ENCODE measurements around the gene CSF3. TPM values are rescaled to one million over a fixed set of nuclear protein-coding genes. Genes with fewer than 3 reads are reported as not detected.

The CSF3 gene
- total RNA-seq, 1 experiment from 2014 or later = not detected

- no peaks in the 10 kb centered on the region for H3K9me3 ChIP-seq (ENCODE audit: control insufficient read depth, insufficient read depth, low read depth, low read length)
- no peaks in the 10 kb centered on the region for H3K27me3 ChIP-seq (ENCODE audit: control insufficient read depth, insufficient read depth, low read length)
- H3K4me1 ChIP-seq (ENCODE audit: control insufficient read depth, insufficient read depth, low read length) = no peaks in the 10 kb centered on the region
- H3K36me3 ChIP-seq (ENCODE audit: control insufficient read depth, insufficient read depth, low read length) = peaks cover 3% of the 10 kb centered on the region; the same call in 1 of the 2 replicates
- no peak overlapping the region for H3K27ac ChIP-seq (ENCODE audit: low read length)
- ATAC-seq (no peak), DNase-seq (ENCODE audit: low read depth, low spot score) (no peak)
- in situ Hi-C loops (cut with HindIII; ENCODE audit: low pct_unique_long_range_greater_than_20kb, low sequenced_read_pairs) = no loop called here
- POLR2A ChIA-PET = no interaction called here
- TF ChIP-seq POLR2AphosphoS5 (IDR thresholded peaks at IDR 0.05; ENCODE audit: low read depth, low read length) (no peak), SIN3A (IDR thresholded peaks at IDR 0.05; ENCODE audit: borderline replicate concordance, insufficient read depth, low read depth, low read length) (no peak), CTCF (IDR thresholded peaks at IDR 0.05) (no peak), TCF7L2 (IDR thresholded peaks at IDR 0.05; ENCODE audit: low read depth, low read length) (no peak), REST (IDR thresholded peaks at IDR 0.05; ENCODE audit: insufficient read depth in 1 of 2, low read depth in 2 of 2, low read length in 1 of 2) (no peak)
- intact Hi-C loops (cut with micrococcal nuclease; ENCODE audit: unreplicated experiment) = no loop called here
- no peak overlapping the region for H3K4me3 ChIP-seq (ENCODE audit: low read depth in 2 of 2, low read length in 2 of 2)
- CTCF ChIA-PET = no interaction called here
- BruUV-seq (replicated peaks) = no TSS peak
These were observed 18.1 kb downstream of the CSF3 start for GRCh38 chr17:40033339-40033738.

- no TSS peak for BruUV-seq (replicated peaks)
- intact Hi-C loops (cut with micrococcal nuclease; ENCODE audit: unreplicated experiment) = no loop called here
- ATAC-seq = no peak
- Histone ChIP-seq H3K4me3 (ENCODE audit: low read depth in 2 of 2, low read length in 2 of 2) (no peak overlapping the region), H3K9me3 (ENCODE audit: control insufficient read depth, insufficient read depth, low read depth, low read length) (no peaks in the 10 kb centered on the region), H3K27ac (ENCODE audit: low read length) (no peak overlapping the region), H3K4me1 (ENCODE audit: control insufficient read depth, insufficient read depth, low read length) (peaks cover 8% of the 10 kb centered on the region; the same call in 1 of the 2 replicates), H3K36me3 (ENCODE audit: control insufficient read depth, insufficient read depth, low read length) (peaks cover 3% of the 10 kb centered on the region; the same call in 1 of the 2 replicates), H3K27me3 (ENCODE audit: control insufficient read depth, insufficient read depth, low read length) (no peaks in the 10 kb centered on the region)
- no peak for DNase-seq (ENCODE audit: low read depth, low spot score)
- ChIA-PET POLR2A (interaction anchor here (0.6 to 1.0 kb wide), 2 partner anchors 13 to 109 kb away, joined by 3 to 4 read pairs; no protein-coding TSS in a partner anchor), CTCF (interaction anchor here (0.6 to 2.0 kb wide), 10 partner anchors 9 to 158 kb away, joined by 3 to 7 read pairs (median 4); partner anchors contain the start of gene MED24)
- in situ Hi-C loops (cut with HindIII; ENCODE audit: low pct_unique_long_range_greater_than_20kb, low sequenced_read_pairs) = no loop called here
- TF ChIP-seq POLR2AphosphoS5 (IDR thresholded peaks at IDR 0.05; ENCODE audit: low read depth, low read length) (no peak), CTCF (IDR thresholded peaks at IDR 0.05) (no peak), REST (IDR thresholded peaks at IDR 0.05; ENCODE audit: insufficient read depth in 1 of 2, low read depth in 2 of 2, low read length in 1 of 2) (no peak), TCF7L2 (IDR thresholded peaks at IDR 0.05; ENCODE audit: low read depth, low read length) (no peak), SIN3A (IDR thresholded peaks at IDR 0.05; ENCODE audit: borderline replicate concordance, insufficient read depth, low read depth, low read length) (no peak)
These were observed 19.4 kb downstream of the CSF3 start for GRCh38 chr17:40034426-40035161.
